NCI-H1105 treated with DMSO at 0.1 percent for 48 hours (cell line): ENCODE measurements around the gene WDFY4.

Experiments used
- DNase-seq: peaks from one replicate; lab custom pipeline; 2025; lab: John Stamatoyannopoulos, UW

Gene WDFY4

DNA sequence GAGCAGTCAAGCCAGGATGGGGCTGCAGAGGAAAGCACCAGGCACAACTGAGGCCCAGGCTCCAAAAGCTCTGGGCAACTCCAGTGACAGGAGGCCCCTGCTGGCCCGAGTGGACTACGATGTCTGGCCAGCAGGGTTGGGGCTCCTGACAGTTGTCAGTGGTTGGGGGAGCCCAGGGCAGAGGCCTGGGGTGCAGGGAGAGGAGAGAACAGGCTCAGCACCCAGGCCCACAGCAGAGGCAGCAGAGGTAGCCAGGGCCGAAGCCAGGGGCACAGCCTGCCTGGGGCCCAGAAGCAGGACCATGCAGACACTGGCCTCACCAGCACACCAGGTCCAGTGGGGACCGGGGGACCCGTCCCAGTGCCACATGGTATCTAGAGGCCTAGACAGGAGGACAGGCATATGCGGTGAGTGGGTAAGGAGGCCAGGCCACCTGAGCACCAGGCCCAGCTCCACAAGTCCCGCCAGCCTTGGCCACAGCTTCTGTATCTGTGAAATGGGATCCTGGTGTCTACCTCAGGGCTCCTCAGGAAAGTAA, 301.0 kb downstream of the WDFY4 start:
- no peak for DNase-seq

DNA sequence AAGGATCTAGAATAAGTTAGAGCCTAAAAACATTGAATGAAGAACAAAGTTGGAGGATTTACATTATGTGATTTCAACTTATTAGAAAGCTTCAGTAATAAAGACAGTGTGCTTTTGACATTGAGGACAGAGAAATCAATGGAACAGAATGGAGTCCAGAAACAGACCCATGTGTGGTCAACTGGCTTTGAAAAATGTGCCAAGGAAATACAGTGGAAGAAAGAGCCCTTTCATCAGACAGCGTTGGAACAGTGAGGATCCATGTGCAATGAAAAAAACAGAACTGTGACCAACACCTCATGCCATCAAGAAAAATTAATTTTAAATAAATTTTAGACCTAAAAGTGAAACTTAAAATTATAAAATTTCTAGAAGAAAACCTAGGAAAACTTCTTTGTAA, 305.6 kb downstream of the WDFY4 start:
- DNase-seq: no peak

DNA sequence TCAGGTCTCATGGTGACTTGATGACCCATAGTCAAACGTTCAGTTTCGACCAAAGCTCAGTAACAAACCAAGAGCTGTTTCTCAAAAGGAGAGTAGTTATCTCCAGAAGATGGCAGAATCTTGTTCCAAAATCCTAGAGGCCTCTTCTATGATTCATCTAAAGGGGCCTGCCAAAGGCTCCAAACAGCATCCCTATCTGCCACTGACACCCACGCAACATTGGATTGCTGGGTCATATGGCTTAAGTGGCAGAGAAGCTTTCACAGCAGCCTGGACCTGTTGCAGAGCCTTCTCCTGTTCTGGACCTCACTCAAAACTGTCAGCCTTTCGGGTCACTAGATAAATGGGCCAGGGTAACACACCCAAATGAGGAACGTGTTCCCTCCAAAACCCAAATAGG, 309.0 kb downstream of the WDFY4 start:
- DNase-seq: no peak

GRCh38 chr10:48996329-48996728, 311.7 kb downstream of the WDFY4 start:
- no peak for DNase-seq

DNA sequence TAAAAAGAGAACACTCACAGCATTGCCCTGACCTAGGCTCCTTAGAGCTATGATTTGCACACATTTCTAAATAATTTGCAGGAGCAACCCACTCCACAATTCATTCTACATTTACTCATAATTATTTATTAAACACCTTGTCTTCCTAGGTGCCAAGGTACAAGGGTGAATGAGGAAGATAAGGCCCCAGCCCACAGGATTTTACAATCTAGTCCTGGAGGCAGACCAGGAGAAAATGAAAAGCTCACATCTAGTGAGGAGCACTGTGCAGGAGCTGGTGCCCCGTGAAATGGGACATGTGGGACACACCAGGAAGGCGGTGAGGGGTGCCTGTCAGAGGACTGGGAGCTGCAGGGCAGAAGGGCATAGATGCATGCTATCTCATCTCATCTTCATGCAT, 314.7 kb downstream of the WDFY4 start:
- DNase-seq: no peak

GRCh38 chr10:49000437-49001398, 316.0 kb downstream of the WDFY4 start:
- no peak for DNase-seq

DNA sequence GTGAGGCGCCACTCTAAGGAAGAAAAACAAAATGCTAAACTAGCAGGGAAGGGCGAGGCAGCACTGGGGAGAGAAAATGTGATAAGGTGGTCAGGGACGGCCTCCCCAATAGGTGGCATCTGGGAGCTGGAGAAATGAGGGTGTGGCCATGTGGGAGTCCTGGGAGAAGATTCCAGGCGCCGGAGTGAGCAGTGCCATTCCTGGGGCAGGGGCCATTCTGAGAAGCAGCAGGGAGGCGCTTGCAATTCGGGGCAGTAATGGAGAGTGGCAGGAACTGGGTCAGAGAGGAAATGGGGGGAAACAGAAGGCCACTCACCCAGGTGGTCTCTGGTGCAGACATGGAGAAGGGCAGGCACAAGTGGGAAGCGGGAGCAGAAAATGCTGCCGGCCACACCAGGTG, 316.7 kb downstream of the WDFY4 start:
- DNase-seq: no peak

- DNase-seq: peak; percentile 69
Measured at GRCh38 chr10:49001870-49002672, 317.4 kb downstream of the WDFY4 start.

DNA sequence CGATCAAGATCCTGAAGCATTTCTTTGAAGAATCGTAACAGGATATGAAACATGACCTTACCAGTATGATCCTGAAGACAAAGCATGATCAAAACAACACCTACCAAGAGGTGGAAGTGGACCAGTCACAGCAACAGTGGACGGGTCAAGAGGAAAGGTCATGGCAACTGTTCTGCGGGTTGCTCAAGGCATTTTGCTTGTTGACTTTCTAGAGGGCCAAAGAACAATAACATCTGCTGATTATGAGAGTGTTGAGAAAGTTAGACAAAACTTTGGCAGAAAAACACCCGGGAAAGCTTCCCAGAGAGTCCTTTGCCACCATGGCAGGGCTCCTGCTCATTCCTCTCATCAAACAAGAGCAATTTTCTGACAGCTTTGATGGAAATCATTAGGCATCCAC, 320.6 kb downstream of the WDFY4 start:
- DNase-seq: no peak

- no peak for DNase-seq
Measured at GRCh38 chr10:49007129-49007528, 322.5 kb downstream of the WDFY4 start.

DNA sequence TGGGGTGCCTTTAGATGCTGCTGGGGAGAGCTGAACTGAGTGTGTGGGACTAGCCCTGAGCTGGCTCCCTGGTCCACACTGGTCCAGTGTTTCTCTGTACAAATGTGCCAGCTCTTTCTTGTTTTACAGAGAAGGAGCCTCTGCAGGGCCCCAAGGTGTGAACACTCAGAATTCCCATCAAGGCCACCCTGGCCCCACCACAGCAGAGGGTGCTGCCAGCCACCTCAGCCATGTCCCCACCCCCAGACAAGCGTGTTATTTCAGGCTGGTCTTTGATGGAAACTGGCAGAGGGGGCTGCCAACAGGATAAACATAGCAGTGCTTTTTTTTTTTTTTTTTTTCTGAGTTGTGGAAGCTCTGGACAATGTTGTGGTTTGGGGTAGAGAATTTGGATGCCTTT, 323.4 kb downstream of the WDFY4 start:
- no peak for DNase-seq

GRCh38 chr10:49008505-49009198, 324.0 kb downstream of the WDFY4 start:
- DNase-seq: no peak

GRCh38 chr10:49009199-49009979, 324.7 kb downstream of the WDFY4 start:
- no peak for DNase-seq

GRCh38 chr10:49010295-49010694, 325.6 kb downstream of the WDFY4 start:
- no peak for DNase-seq

DNA sequence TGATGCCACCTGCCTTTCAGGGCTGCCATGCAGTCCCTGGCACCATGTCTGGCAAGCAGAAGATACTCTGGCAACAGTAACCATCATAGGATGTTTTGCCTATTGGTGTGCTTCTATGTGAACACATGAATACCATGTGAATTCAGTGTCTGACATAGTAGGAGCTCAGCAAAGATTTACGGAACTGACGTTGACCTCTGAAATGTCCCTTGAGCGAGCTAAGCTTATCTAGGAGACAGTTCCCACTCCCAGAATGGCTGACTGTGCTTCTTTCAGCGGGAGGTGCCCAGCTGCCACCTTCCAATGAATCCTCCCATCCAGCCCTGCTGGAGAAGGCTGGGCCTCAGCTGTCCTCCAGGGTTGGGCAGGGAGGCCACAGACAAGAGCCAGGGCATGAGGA, 326.2 kb downstream of the WDFY4 start:
- DNase-seq: no peak

GRCh38 chr10:49011756-49012155, 327.1 kb downstream of the WDFY4 start:
- DNase-seq: no peak

DNA sequence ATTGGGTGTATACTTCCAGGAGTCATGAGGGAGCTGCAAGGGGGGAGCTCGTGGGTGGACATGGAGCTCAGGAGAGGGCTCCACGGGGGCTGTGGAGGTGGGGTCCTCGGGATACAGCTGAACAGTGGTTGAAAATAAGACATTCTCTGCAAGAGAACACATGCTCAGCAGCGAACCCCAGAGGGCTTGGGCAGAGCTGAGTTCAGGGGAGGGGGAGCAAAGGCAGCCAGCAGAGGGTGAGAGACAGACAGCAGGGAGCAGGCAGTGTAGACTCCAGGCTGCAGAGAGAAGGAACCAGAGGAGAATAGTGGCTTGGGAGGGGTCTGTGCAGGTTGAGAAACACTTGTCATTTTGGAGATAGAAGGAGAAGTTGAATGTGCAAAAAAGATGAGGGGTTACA, 327.9 kb downstream of the WDFY4 start:
- DNase-seq: no peak

DNA sequence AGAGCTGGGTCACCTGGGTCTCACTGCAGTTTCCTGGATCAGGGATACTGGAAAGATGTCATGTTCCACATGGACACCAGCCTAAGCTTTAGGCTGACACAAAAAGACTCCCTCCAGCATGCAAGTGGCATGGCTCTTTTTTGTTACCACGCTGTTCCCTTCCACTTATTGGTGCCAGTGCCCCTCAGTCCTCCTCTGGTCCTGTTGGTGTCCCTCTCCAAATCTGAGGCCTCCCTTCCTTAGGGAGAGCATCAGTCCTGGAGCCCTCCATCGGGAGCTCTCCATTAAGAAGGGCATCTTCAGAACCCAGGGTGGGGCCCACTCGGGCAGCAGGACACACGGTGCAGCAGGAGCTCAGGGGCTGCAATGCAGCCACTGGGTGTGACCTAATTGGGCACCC, 331.0 kb downstream of the WDFY4 start:
- no peak for DNase-seq

DNA sequence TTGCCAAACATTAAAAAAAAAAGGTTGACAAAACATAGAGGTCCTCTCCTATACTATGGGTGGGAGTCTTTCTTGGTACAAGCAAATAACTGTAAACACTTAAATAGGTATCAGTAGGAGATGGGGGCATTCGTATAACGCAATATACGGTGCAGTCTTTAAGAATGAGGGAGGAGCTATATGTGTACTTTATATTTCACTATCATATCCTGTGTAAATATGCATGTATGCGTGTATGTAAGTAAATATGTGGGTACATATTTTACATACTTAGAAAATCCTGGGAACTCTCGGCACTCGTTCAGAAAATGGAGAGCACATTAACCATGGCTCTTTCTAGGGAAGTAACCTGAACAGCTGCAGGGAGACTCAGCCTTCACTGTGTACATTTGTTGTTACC, 337.0 kb downstream of the WDFY4 start:
- DNase-seq: no peak

DNA sequence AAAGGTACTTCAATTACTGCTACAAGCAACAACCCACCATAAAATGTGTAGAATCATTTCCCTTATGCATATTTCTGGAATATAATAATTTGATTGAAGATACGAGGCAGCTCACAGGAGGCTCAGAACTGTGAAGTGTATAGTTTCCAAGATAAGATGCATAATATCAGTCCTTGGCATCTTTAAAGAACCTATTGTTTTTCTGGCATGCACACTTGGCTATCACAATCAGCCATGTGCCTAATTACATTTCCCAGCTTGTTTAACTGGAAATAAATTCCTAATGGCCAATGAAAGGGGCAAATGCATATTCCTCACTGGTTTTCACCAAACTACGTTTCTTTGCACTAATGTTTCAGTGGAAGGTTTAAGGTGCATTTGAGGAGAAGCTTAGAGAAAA, 338.4 kb downstream of the WDFY4 start:
- no peak for DNase-seq

DNA sequence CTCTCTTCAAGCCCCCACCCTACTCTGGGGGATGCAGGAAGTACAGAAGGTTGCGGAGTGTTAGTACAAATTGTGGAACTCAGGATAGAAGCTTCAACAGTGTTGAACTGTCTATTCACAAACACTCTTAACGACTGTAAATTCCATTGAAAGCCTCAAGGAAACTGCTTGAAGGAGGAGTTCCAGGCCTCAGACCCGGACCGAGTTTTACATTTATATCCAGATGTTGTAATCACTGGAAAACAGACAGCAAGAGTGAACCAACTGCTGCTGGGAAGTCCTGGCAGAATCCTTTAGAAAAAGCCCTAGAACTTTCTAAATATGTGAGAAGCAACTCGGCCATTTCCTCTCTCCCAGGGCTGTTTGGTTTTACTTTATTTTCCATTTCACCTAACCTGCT, 339.1 kb downstream of the WDFY4 start:
- no peak for DNase-seq
